GM18505 (cell line): Measurements from ENCODE around the gene DCAF17.
"Not testable (repeated sequence)": the region's sequence is repeated elsewhere in the genome, so short reads cannot be mapped to it uniquely, and the experiment has no call there.

Experiments used
- ATAC-seq: cut with Tn5 transposase; IDR thresholded peaks from one replicate; pipeline ENCODE4 v1.9.1; 2021; ENCODE audit not compliant: unreplicated experiment
- POLR2A ChIP-seq: IDR thresholded peaks from 4 replicates; pipeline ENCODE4 v1.6.1; 2011; ENCODE audit warnings: borderline replicate concordance; ENCODE audit not compliant: insufficient read depth, insufficient read length; ENCODE audit errors: extremely low read depth

DCAF17 gene

GRCh38 chr2:171416009-171416926, 17.8 kb upstream of the DCAF17 start:
- ATAC-seq, result peak; percentile 79
- TF ChIP-seq POLR2A, result peak; percentile 42

DNA sequence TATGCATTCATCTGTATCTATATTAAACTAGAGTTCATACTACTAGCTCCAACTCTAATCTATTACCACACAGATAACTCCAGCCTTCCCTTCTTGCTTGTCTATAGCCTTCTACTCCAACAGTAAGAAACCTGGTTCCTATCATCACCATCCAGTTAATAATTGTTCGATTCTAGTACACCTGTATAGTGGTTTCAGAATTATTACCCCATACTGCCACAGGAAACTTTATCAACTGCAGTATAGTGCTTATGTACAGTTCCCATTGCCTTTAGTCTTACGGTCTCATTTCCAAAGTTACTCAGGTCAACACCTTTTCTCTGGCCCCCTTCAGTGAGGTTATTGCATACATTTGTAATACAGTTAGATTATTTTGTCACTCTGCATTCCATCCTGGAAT, 14.7 kb upstream of the DCAF17 start:
- ATAC-seq, result no peak
- no peak for TF ChIP-seq POLR2A

GRCh38 chr2:171420728-171421563, 13.1 kb upstream of the DCAF17 start:
- no peak for ATAC-seq
- TF ChIP-seq POLR2A, result no peak

GRCh38 chr2:171422710-171423495, 11.1 kb upstream of the DCAF17 start:
- ATAC-seq, result not testable (repeated sequence)

DNA sequence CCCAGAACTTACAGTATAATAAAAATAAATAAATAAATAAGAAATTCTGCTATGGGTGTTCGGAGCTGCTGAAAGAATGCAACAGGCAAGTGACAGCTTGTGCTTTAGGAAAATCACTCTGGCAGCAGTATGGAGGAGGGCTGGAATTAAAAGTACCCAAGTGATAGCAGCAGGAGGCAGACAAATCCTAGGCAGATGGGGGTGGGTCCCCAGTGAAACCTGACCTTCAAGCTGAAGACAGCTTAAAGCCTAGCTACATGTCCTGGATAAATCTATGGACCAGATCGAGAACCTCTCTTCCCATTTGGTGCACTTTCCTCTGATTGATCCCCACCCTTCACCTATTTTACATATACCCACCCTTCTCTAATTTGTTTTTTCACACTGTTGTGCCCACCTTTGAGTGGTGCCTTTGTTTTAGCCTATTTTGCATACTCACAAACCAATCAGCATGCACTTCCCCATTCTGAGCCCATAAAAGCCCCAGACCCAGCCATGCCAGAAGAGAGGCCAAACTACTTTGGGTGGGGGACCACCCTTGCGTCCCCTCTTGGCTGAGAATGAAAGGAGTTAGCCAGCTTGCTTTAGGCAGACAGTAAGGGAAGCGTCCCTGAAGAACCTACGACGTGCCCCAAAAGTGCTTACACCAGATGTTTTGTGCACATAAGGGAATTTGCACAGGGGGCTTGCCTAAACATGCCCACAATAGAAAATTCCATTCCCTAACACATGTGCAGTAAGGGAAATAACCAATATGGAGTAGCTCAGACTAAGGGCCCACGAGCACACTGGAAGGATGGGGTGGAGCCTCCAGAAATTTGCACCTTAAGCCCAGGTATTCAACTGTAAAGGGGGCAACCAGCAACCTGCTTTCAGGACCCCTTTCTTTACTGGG, 3.3 kb upstream of the DCAF17 start:
- ATAC-seq, result no peak
- no peak for TF ChIP-seq POLR2A

GRCh38 chr2:171431677-171432167, 2.3 kb upstream of the DCAF17 start:
- no peak for ATAC-seq
- TF ChIP-seq POLR2A, result no peak

DNA sequence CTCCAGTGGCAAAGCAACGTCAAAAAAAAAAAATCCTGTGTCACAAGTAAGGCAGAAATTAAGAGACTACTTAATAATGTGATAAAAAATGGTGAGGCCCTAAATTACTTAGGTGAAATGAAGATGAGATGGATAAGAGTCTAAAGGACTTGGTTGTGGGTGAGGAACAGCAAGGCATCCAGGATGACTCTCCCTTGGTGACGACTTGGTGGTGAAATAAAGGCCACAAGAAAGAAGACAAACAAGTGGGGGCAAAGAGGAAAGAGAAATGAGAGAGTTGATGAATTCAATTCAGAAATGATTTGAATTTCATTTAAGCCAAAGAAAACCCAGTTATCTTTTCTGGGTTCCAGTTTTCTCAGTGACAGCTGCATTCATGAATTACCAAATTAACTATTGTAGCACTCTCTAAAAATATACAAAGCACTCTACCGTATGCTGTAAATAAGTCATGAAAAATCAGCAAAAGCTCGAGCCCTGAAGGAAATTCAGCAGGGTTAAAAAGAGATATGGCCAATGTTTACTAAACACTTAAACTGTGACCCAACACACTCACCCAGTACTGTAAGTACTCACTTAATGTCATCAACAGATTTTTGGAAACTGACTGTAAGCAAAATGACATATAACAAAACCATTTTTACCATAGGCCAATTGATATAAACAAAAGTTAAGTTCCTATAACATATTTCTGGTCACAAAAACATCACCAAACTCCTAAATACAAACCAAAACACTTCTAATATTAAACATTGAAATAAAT, 1.6 kb upstream of the DCAF17 start:
- no peak for TF ChIP-seq POLR2A
- ATAC-seq, result no peak

GRCh38 chr2:171432969-171433762, 860 bp upstream of the DCAF17 start:
- ATAC-seq, result no peak
- TF ChIP-seq POLR2A, result no peak

- ATAC-seq, result no peak
These were observed 338 bp upstream of the DCAF17 start, which contains the start of gene METTL8 for GRCh38 chr2:171433763-171434012. Gene METTL8, minus strand, starts transcription at chr2:171433990. Its CDS starts 41,805 bp downstream, at chr2:171392185.

DNA sequence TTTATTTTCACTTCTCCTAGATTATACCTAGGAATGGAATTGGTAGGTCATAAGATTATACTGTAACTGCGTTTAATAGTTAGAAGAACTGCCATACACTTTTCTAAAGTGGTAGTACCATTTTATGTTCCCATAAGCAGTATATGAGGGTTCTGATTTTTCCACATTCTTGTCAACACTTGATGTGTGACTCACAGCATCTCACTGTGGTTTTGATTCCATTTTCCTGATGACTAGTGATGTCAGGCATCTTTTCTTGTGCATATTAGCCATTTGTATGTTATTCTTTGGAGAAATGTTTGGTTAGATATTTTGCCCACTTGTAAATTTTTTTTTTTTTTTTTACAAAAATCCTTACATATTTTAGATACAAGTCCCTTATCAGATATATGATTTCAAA, 2.3 kb downstream of the DCAF17 start:
- no peak for ATAC-seq

More at GRCh38 chr2:171433763-171434012, 338 bp upstream of the DCAF17 start, which contains the start of gene METTL8:
- no peak for TF ChIP-seq POLR2A

DNA sequence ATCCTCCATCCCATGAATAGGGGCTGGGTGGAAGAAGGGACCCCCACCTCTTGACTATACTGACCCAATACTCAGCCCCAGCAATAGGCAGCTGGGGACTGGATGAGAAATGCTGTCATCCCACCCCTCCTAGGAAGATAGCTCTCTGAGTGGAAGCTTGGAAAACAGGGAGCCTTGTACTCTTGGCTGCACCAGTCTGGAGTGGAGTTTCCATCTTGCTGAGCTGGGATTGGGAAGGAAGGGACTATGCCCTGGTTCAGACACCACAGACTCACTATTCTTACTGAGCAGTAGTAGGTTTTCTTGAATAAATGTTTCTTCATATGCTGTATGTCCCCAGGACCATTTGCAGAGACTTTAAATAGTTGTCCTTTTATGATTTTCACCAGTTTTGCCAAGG, 7.4 kb downstream of the DCAF17 start:
- ATAC-seq, result no peak
- no peak for TF ChIP-seq POLR2A

More for the DNA sequence above, 2.3 kb downstream of the DCAF17 start:
- no peak for TF ChIP-seq POLR2A
